ENCODE data around the gene NTN1.

DNA sequence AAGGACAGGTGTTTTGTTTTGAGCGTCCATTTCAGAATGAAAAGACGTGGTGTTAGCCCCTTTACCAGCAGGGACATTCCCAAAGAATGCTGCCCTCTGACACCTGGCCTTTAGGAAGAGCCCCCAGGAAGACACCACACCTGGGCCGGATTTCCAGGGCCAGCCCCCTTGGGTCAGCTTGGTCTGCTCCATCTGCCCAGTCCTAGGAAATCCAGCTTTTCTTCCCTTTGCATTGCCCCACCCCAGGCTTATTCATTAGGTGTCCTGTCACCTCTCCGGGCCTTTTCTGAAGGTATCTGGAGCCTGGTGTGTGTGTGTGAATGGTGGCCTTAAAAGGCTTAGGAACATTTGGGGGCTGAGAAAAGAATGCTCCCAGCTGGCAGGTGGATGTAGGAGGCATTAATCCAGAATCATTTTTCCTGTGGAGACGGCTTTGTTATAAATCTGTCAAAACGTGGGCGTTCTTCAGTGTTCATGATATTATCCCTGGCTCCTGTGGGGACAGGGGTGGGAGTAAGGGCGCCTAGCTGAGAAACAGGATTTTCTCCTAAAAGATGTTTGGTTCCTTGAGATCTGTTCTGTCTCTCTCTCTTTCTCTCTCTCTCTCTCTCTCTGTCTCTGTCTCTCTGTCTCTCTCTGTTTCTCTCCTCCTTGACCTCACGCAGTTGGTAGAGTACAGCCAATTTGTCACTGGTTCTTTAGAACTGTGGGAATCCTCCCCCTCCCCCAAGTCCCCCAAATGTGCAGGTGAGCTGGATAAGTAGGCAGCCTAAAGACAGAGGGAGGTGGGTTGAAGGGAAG lies 84.0 kb downstream of the NTN1 start:
- TF ChIP-seq CTCF (IDR thresholded peaks at IDR 0.05; ENCODE audit: insufficient read depth, low read length, poor library complexity, severe bottlenecking): no peak
- TF ChIP-seq EZH2phosphoT487 (conservative IDR thresholded peaks at IDR 0.05; ENCODE audit: low read length): no peak

Data from SU-DHL-6 (cell line).